GM19372 (cell line): Measurements from ENCODE around the gene RAD51B.

Experiments
- ATAC-seq: cut with Tn5 transposase; IDR thresholded peaks from one replicate; pipeline ENCODE4 v1.9.1; 2021; ENCODE audit warnings: mild to moderate bottlenecking, low read depth, moderate library complexity; ENCODE audit not compliant: unreplicated experiment

RAD51B gene

GRCh38 chr14:68367536-68367935, 548.0 kb downstream of the RAD51B start:
- no peak for ATAC-seq

GRCh38 chr14:68368850-68369249, 549.3 kb downstream of the RAD51B start:
- no peak for ATAC-seq

GRCh38 chr14:68369281-68370056, 549.9 kb downstream of the RAD51B start:
- ATAC-seq = no peak

- ATAC-seq = no peak
Measured at GRCh38 chr14:68370057-68370360, 550.4 kb downstream of the RAD51B start.

GRCh38 chr14:68372368-68372767, 552.8 kb downstream of the RAD51B start:
- no peak for ATAC-seq

- ATAC-seq = no peak
Measured at GRCh38 chr14:68373124-68373646, 553.6 kb downstream of the RAD51B start.

- no peak for ATAC-seq
Measured at GRCh38 chr14:68373847-68374444, 554.4 kb downstream of the RAD51B start.

- ATAC-seq = no peak
Measured at GRCh38 chr14:68374682-68375081, 555.1 kb downstream of the RAD51B start.

GRCh38 chr14:68375376-68375775, 555.8 kb downstream of the RAD51B start:
- no peak for ATAC-seq

- ATAC-seq = no peak
Measured at GRCh38 chr14:68376067-68376779, 556.6 kb downstream of the RAD51B start.

GRCh38 chr14:68377006-68377405, 557.4 kb downstream of the RAD51B start:
- ATAC-seq = no peak

- ATAC-seq = no peak
Measured at GRCh38 chr14:68377459-68377858, 557.9 kb downstream of the RAD51B start.

- ATAC-seq = no peak
Measured at GRCh38 chr14:68379510-68380328, 560.1 kb downstream of the RAD51B start.

- ATAC-seq = no peak
Measured at GRCh38 chr14:68380329-68380741, 560.8 kb downstream of the RAD51B start.

- no peak for ATAC-seq
Measured at GRCh38 chr14:68384335-68384734, 564.8 kb downstream of the RAD51B start.

- ATAC-seq = no peak
Measured at GRCh38 chr14:68384881-68385280, 565.3 kb downstream of the RAD51B start.

GRCh38 chr14:68386446-68386845, 566.9 kb downstream of the RAD51B start:
- no peak for ATAC-seq

- no peak for ATAC-seq
Measured at GRCh38 chr14:68386950-68387779, 567.6 kb downstream of the RAD51B start.

- no peak for ATAC-seq
Measured at GRCh38 chr14:68389943-68390342, 570.4 kb downstream of the RAD51B start.

GRCh38 chr14:68390741-68391140, 571.2 kb downstream of the RAD51B start:
- ATAC-seq = no peak
